ENCODE measurements around the gene RNFT2.

The RNFT2 gene

GRCh38 chr12:116876151-116876869 is 138.2 kb downstream of the RNFT2 start:
- no peak overlapping the region for H2AFZ ChIP-seq (ENCODE audit: low read length, unreplicated experiment)
- no peaks in the 10 kb centered on the region for H3K36me3 ChIP-seq (ENCODE audit: insufficient read depth, low read length)
- no peak overlapping the region for H3K4me3 ChIP-seq (ENCODE audit: low read depth, low read length)
- H3K27me3 ChIP-seq (ENCODE audit: insufficient read depth, low read length): peaks cover 85% of the 10 kb centered on the region
- H3K4me1 ChIP-seq (ENCODE audit: control insufficient read depth, insufficient read depth, low read length, unreplicated experiment): no peaks in the 10 kb centered on the region
- no peak overlapping the region for H3K27ac ChIP-seq (ENCODE audit: low read depth, low read length)
- H3K79me2 ChIP-seq (ENCODE audit: control insufficient read depth, insufficient read depth, low read length, unreplicated experiment): no peaks in the 10 kb centered on the region

- no peaks in the 10 kb centered on the region for H3K79me2 ChIP-seq (ENCODE audit: control insufficient read depth, insufficient read depth, low read length, unreplicated experiment)
- no peak overlapping the region for H3K27ac ChIP-seq (ENCODE audit: low read depth, low read length)
- peaks cover 7% of the 10 kb centered on the region for H3K4me1 ChIP-seq (ENCODE audit: control insufficient read depth, insufficient read depth, low read length, unreplicated experiment)
- no peaks in the 10 kb centered on the region for H3K36me3 ChIP-seq (ENCODE audit: insufficient read depth, low read length)
- peak overlapping the region; percentile 70 for H3K4me3 ChIP-seq (ENCODE audit: low read depth, low read length)
- H3K27me3 ChIP-seq (ENCODE audit: insufficient read depth, low read length): peaks cover 94% of the 10 kb centered on the region
- H2AFZ ChIP-seq (ENCODE audit: low read length, unreplicated experiment): no peak overlapping the region
Observed at GRCh38 chr12:116878567-116879508, 140.7 kb downstream of the RNFT2 start.

GRCh38 chr12:116879509-116880212 is 141.5 kb downstream of the RNFT2 start:
- peaks cover 91% of the 10 kb centered on the region for H3K27me3 ChIP-seq (ENCODE audit: insufficient read depth, low read length)
- H3K79me2 ChIP-seq (ENCODE audit: control insufficient read depth, insufficient read depth, low read length, unreplicated experiment): no peaks in the 10 kb centered on the region
- peaks cover 7% of the 10 kb centered on the region for H3K4me1 ChIP-seq (ENCODE audit: control insufficient read depth, insufficient read depth, low read length, unreplicated experiment)

GRCh38 chr12:116880213-116880816 is 142.2 kb downstream of the RNFT2 start:
- Histone ChIP-seq H3K79me2 (ENCODE audit: control insufficient read depth, insufficient read depth, low read length, unreplicated experiment) (no peaks in the 10 kb centered on the region), H3K4me1 (ENCODE audit: control insufficient read depth, insufficient read depth, low read length, unreplicated experiment) (peaks cover 7% of the 10 kb centered on the region), H3K27me3 (ENCODE audit: insufficient read depth, low read length) (peaks cover 88% of the 10 kb centered on the region), H3K4me3 (ENCODE audit: low read depth, low read length) (peak overlapping the region; percentile 70), H3K27ac (ENCODE audit: low read depth, low read length) (no peak overlapping the region), H2AFZ (ENCODE audit: low read length, unreplicated experiment) (no peak overlapping the region), H3K36me3 (ENCODE audit: insufficient read depth, low read length) (no peaks in the 10 kb centered on the region)

More at GRCh38 chr12:116879509-116880212, 141.5 kb downstream of the RNFT2 start:
- H3K27ac ChIP-seq (ENCODE audit: low read depth, low read length): no peak overlapping the region
- H3K4me3 ChIP-seq (ENCODE audit: low read depth, low read length): peak overlapping the region; percentile 70
- H3K36me3 ChIP-seq (ENCODE audit: insufficient read depth, low read length): no peaks in the 10 kb centered on the region
- no peak overlapping the region for H2AFZ ChIP-seq (ENCODE audit: low read length, unreplicated experiment)

- Histone ChIP-seq H3K27me3 (ENCODE audit: insufficient read depth, low read length) (peaks cover 84% of the 10 kb centered on the region), H3K4me3 (ENCODE audit: low read depth, low read length) (peak overlapping the region; percentile 70), H3K79me2 (ENCODE audit: control insufficient read depth, insufficient read depth, low read length, unreplicated experiment) (no peaks in the 10 kb centered on the region), H3K4me1 (ENCODE audit: control insufficient read depth, insufficient read depth, low read length, unreplicated experiment) (peaks cover 7% of the 10 kb centered on the region), H2AFZ (ENCODE audit: low read length, unreplicated experiment) (no peak overlapping the region), H3K27ac (ENCODE audit: low read depth, low read length) (no peak overlapping the region), H3K36me3 (ENCODE audit: insufficient read depth, low read length) (no peaks in the 10 kb centered on the region)
Observed at GRCh38 chr12:116880817-116881324, 142.8 kb downstream of the RNFT2 start.

GRCh38 chr12:116881325-116881876 is 143.3 kb downstream of the RNFT2 start, which contains the start of gene HRK:
Gene HRK, minus strand, starts transcription at chr12:116881441. Its CDS starts 134 bp downstream, at chr12:116881307.
- no peak within 1 kb of the TSS for H2AFZ ChIP-seq (ENCODE audit: low read length, unreplicated experiment)
- no peaks in the 10 kb centered on the region for H3K36me3 ChIP-seq (ENCODE audit: insufficient read depth, low read length)
- peaks cover 7% of the 10 kb centered on the region for H3K4me1 ChIP-seq (ENCODE audit: control insufficient read depth, insufficient read depth, low read length, unreplicated experiment)
- peak within 1 kb of the TSS; percentile 70 for H3K4me3 ChIP-seq (ENCODE audit: low read depth, low read length)
- H3K27me3 ChIP-seq (ENCODE audit: insufficient read depth, low read length): peaks cover 79% of the 10 kb centered on the region
- H3K27ac ChIP-seq (ENCODE audit: low read depth, low read length): no peak within 1 kb of the TSS
- H3K79me2 ChIP-seq (ENCODE audit: control insufficient read depth, insufficient read depth, low read length, unreplicated experiment): no peaks in the 10 kb centered on the region

GRCh38 chr12:116881877-116882507 is 143.9 kb downstream of the RNFT2 start:
- H3K79me2 ChIP-seq (ENCODE audit: control insufficient read depth, insufficient read depth, low read length, unreplicated experiment): no peaks in the 10 kb centered on the region
- peaks cover 7% of the 10 kb centered on the region for H3K4me1 ChIP-seq (ENCODE audit: control insufficient read depth, insufficient read depth, low read length, unreplicated experiment)
- no peak overlapping the region for H2AFZ ChIP-seq (ENCODE audit: low read length, unreplicated experiment)
- H3K4me3 ChIP-seq (ENCODE audit: low read depth, low read length): peak overlapping the region; percentile 69
- no peaks in the 10 kb centered on the region for H3K36me3 ChIP-seq (ENCODE audit: insufficient read depth, low read length)
- peaks cover 76% of the 10 kb centered on the region for H3K27me3 ChIP-seq (ENCODE audit: insufficient read depth, low read length)
- H3K27ac ChIP-seq (ENCODE audit: low read depth, low read length): no peak overlapping the region

- H2AFZ ChIP-seq (ENCODE audit: low read length, unreplicated experiment): no peak overlapping the region
- H3K4me3 ChIP-seq (ENCODE audit: low read depth, low read length): no peak overlapping the region
- H3K27me3 ChIP-seq (ENCODE audit: insufficient read depth, low read length): peaks cover 76% of the 10 kb centered on the region
- no peak overlapping the region for H3K27ac ChIP-seq (ENCODE audit: low read depth, low read length)
- H3K4me1 ChIP-seq (ENCODE audit: control insufficient read depth, insufficient read depth, low read length, unreplicated experiment): peaks cover 7% of the 10 kb centered on the region
- no peaks in the 10 kb centered on the region for H3K79me2 ChIP-seq (ENCODE audit: control insufficient read depth, insufficient read depth, low read length, unreplicated experiment)
- no peaks in the 10 kb centered on the region for H3K36me3 ChIP-seq (ENCODE audit: insufficient read depth, low read length)
Observed at GRCh38 chr12:116882742-116883141, 144.6 kb downstream of the RNFT2 start.

GRCh38 chr12:116884871-116885270 is 146.8 kb downstream of the RNFT2 start:
- Histone ChIP-seq H3K79me2 (ENCODE audit: control insufficient read depth, insufficient read depth, low read length, unreplicated experiment) (no peaks in the 10 kb centered on the region), H2AFZ (ENCODE audit: low read length, unreplicated experiment) (no peak overlapping the region), H3K36me3 (ENCODE audit: insufficient read depth, low read length) (no peaks in the 10 kb centered on the region), H3K27me3 (ENCODE audit: insufficient read depth, low read length) (peaks cover 65% of the 10 kb centered on the region), H3K4me1 (ENCODE audit: control insufficient read depth, insufficient read depth, low read length, unreplicated experiment) (peaks cover 7% of the 10 kb centered on the region), H3K27ac (ENCODE audit: low read depth, low read length) (no peak overlapping the region), H3K4me3 (ENCODE audit: low read depth, low read length) (no peak overlapping the region)
